Measurements from ENCODE around the gene XCR1.

GRCh38 chr3:46065750-46066256, 38.5 kb upstream of the XCR1 start:
- TF ChIP-seq, protein P1, sequence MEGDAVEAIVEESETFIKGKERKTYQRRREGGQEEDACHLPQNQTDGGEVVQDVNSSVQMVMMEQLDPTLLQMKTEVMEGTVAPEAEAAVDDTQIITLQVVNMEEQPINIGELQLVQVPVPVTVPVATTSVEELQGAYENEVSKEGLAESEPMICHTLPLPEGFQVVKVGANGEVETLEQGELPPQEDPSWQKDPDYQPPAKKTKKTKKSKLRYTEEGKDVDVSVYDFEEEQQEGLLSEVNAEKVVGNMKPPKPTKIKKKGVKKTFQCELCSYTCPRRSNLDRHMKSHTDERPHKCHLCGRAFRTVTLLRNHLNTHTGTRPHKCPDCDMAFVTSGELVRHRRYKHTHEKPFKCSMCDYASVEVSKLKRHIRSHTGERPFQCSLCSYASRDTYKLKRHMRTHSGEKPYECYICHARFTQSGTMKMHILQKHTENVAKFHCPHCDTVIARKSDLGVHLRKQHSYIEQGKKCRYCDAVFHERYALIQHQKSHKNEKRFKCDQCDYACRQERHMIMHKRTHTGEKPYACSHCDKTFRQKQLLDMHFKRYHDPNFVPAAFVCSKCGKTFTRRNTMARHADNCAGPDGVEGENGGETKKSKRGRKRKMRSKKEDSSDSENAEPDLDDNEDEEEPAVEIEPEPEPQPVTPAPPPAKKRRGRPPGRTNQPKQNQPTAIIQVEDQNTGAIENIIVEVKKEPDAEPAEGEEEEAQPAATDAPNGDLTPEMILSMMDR (IDR thresholded peaks at IDR 0.05) = no peak
- TF ChIP-seq POLR2A (IDR thresholded peaks at IDR 0.05) = no peak

Measured in sigmoid colon (tissue), 3 donors.